ENCODE measurements around the gene ZNHIT2.

The ZNHIT2 gene

GRCh38 chr11:65090628-65091027 lies 26.9 kb downstream of the ZNHIT2 start:
- FAIRE-seq (no peak), DNase-seq (ENCODE audit: insufficient read length) (no peak)
- TF ChIP-seq TAF1 (IDR thresholded peaks at IDR 0.05; ENCODE audit: borderline replicate concordance, low read depth, low read length), result no peak
- TF ChIP-seq POLR2AphosphoS5 (IDR thresholded peaks at IDR 0.05; ENCODE audit: low read depth, low read length), result peak; percentile 28; the same call in 1 of the 2 replicates
- TF ChIP-seq POLR2A (IDR thresholded peaks at IDR 0.05; ENCODE audit: low read depth, low read length), result 0 out of 2 replicates have a peak, but pooled peaks have one; percentile 34

- no peak for TF ChIP-seq POLR2A (IDR thresholded peaks at IDR 0.05; ENCODE audit: low read depth, low read length)
- TF ChIP-seq POLR2AphosphoS5 (IDR thresholded peaks at IDR 0.05; ENCODE audit: low read depth, low read length), result no peak
- TF ChIP-seq TAF1 (IDR thresholded peaks at IDR 0.05; ENCODE audit: borderline replicate concordance, low read depth, low read length), result no peak
- FAIRE-seq (no peak), DNase-seq (ENCODE audit: insufficient read length) (no peak)
Observed at GRCh38 chr11:65089621-65090020, 27.9 kb downstream of the ZNHIT2 start.

GRCh38 chr11:65087827-65088226 lies 29.7 kb downstream of the ZNHIT2 start:
- no peak for TF ChIP-seq POLR2AphosphoS5 (IDR thresholded peaks at IDR 0.05; ENCODE audit: low read depth, low read length)
- TF ChIP-seq TAF1 (IDR thresholded peaks at IDR 0.05; ENCODE audit: borderline replicate concordance, low read depth, low read length), result no peak
- no peak for TF ChIP-seq POLR2A (IDR thresholded peaks at IDR 0.05; ENCODE audit: low read depth, low read length)
- no peak for DNase-seq (ENCODE audit: insufficient read length)
- no peak for FAIRE-seq

- TF ChIP-seq POLR2AphosphoS5 (IDR thresholded peaks at IDR 0.05; ENCODE audit: low read depth, low read length) (no peak), POLR2A (IDR thresholded peaks at IDR 0.05; ENCODE audit: low read depth, low read length) (no peak), TAF1 (IDR thresholded peaks at IDR 0.05; ENCODE audit: borderline replicate concordance, low read depth, low read length) (no peak)
- no peak for DNase-seq (ENCODE audit: insufficient read length)
Observed at GRCh38 chr11:65087216-65087615, 30.3 kb downstream of the ZNHIT2 start.

GRCh38 chr11:65086809-65087208 lies 30.7 kb downstream of the ZNHIT2 start:
- TF ChIP-seq POLR2A (IDR thresholded peaks at IDR 0.05; ENCODE audit: low read depth, low read length) (no peak), TAF1 (IDR thresholded peaks at IDR 0.05; ENCODE audit: borderline replicate concordance, low read depth, low read length) (no peak), POLR2AphosphoS5 (IDR thresholded peaks at IDR 0.05; ENCODE audit: low read depth, low read length) (no peak)
- no peak for FAIRE-seq
- no peak for DNase-seq (ENCODE audit: insufficient read length)

More at GRCh38 chr11:65087216-65087615, 30.3 kb downstream of the ZNHIT2 start:
- no peak for FAIRE-seq

- DNase-seq (ENCODE audit: insufficient read length), result no peak
- no peak for FAIRE-seq
- TF ChIP-seq POLR2AphosphoS5 (IDR thresholded peaks at IDR 0.05; ENCODE audit: low read depth, low read length) (no peak), TAF1 (IDR thresholded peaks at IDR 0.05; ENCODE audit: borderline replicate concordance, low read depth, low read length) (no peak), POLR2A (IDR thresholded peaks at IDR 0.05; ENCODE audit: low read depth, low read length) (no peak)
Observed at GRCh38 chr11:65085446-65085845, 32.1 kb downstream of the ZNHIT2 start.

- no peak for TF ChIP-seq POLR2A (IDR thresholded peaks at IDR 0.05; ENCODE audit: low read depth, low read length)
- TF ChIP-seq POLR2AphosphoS5 (IDR thresholded peaks at IDR 0.05; ENCODE audit: low read depth, low read length), result no peak
- TF ChIP-seq TAF1 (IDR thresholded peaks at IDR 0.05; ENCODE audit: borderline replicate concordance, low read depth, low read length), result no peak
- no peak for DNase-seq (ENCODE audit: insufficient read length)
- peak; percentile 21 for FAIRE-seq
Observed at GRCh38 chr11:65084598-65085375, 32.7 kb downstream of the ZNHIT2 start.

- DNase-seq (ENCODE audit: insufficient read length) (peak; percentile 99), FAIRE-seq (peak; percentile 100)
- peak; percentile 52; the same call in 1 of the 2 replicates for TF ChIP-seq TAF1 (IDR thresholded peaks at IDR 0.05; ENCODE audit: borderline replicate concordance, low read depth, low read length)
- TF ChIP-seq POLR2A (IDR thresholded peaks at IDR 0.05; ENCODE audit: low read depth, low read length), result peak; percentile 82
- peak; percentile 75 for TF ChIP-seq POLR2AphosphoS5 (IDR thresholded peaks at IDR 0.05; ENCODE audit: low read depth, low read length)
Observed at GRCh38 chr11:65083834-65084597, 33.5 kb downstream of the ZNHIT2 start, which contains the start of the genes CDCA5 and ZFPL1. CDCA5 (minus strand) TSS chr11:65084040; CDS start chr11:65083978, 62 bp downstream. ZFPL1 (plus strand) TSS chr11:65084222; CDS start chr11:65084699, 477 bp downstream.

- no peak for TF ChIP-seq TAF1 (IDR thresholded peaks at IDR 0.05; ENCODE audit: borderline replicate concordance, low read depth, low read length)
- no peak for TF ChIP-seq POLR2A (IDR thresholded peaks at IDR 0.05; ENCODE audit: low read depth, low read length)
- no peak for TF ChIP-seq POLR2AphosphoS5 (IDR thresholded peaks at IDR 0.05; ENCODE audit: low read depth, low read length)
- peak; percentile 73 for FAIRE-seq
- DNase-seq (ENCODE audit: insufficient read length), result no peak
Observed at GRCh38 chr11:65083134-65083833, 34.2 kb downstream of the ZNHIT2 start.

- DNase-seq (ENCODE audit: insufficient read length), result no peak
- 0 out of 2 replicates have a peak, but pooled peaks have one; percentile 21 for TF ChIP-seq POLR2AphosphoS5 (IDR thresholded peaks at IDR 0.05; ENCODE audit: low read depth, low read length)
- no peak for TF ChIP-seq TAF1 (IDR thresholded peaks at IDR 0.05; ENCODE audit: borderline replicate concordance, low read depth, low read length)
- no peak for TF ChIP-seq POLR2A (IDR thresholded peaks at IDR 0.05; ENCODE audit: low read depth, low read length)
- no peak for FAIRE-seq
Observed at GRCh38 chr11:65078786-65079342, 38.6 kb downstream of the ZNHIT2 start.
